GM19023 (cell line): Measurements from ENCODE around the gene CETP.
"Not testable (repeated sequence)": the region's sequence is repeated elsewhere in the genome, so short reads cannot be mapped to it uniquely, and the experiment has no call there.

Source experiments
- ATAC-seq: cut with Tn5 transposase; IDR thresholded peaks from one replicate; pipeline ENCODE4 v1.9.1; 2021; ENCODE audit warnings: mild to moderate bottlenecking, moderate library complexity; ENCODE audit not compliant: unreplicated experiment

Gene CETP

DNA sequence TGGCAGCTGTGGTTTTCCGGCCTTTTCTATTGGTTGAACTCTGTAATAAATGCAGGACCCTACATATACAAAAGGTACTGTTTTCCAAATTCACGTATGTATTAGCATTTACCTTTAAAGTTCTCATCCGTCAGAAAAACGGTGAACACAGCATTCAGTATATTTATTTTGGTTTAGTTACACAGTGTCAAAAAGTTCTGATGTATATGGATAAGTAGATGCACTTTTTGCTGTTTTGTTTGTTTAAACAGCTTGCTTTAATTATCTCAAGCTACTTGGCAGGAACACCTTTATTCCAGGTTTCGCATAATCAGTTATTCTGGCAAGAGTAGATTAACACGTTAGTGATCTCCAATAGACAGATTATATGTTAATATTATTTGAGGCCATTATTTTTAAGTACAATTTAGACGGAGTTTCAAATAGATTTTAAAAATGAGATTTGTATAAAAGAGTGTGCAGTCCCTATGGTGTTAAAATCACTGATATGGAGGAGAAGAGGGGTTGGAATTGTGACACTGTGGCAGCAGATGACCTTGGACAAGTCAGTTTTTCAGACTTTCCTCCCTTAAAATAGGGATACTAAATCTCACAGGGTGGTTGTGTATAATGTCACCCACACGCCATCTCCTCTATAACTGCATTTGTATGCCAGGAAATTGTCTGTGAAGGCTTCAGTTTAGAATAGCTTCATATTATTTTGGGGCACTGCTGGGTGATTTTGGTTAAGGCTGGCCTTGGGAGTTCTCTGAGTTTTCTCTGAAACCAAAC lies 27.7 kb upstream of the CETP start:
- ATAC-seq = no peak

DNA sequence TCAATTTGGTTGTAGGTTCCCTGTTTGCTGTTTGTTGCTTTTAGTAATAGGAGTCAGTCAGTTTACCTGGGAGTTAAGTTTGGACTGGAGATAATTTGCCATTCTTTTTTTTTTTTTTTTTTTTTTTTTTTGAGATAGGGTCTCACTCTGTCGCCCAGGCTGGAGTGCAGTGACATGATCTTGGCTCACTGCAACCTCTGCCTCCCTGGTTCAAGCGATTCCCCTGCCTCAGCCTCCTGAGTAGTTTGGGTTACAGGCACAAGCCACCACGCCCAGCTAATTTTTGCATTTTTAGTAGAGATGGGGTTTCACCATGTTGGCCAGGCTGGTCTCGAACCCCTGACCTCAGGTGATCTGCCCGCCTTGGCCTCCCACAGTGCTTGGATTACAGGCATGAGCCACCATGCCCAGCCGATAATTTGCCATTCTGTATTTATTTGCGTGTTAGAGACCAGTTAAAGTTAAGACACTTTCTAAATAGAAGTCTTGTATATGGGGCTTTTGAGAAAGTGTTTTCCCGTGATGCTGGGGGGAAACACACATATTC lies 27.1 kb upstream of the CETP start:
- not testable (repeated sequence) for ATAC-seq

DNA sequence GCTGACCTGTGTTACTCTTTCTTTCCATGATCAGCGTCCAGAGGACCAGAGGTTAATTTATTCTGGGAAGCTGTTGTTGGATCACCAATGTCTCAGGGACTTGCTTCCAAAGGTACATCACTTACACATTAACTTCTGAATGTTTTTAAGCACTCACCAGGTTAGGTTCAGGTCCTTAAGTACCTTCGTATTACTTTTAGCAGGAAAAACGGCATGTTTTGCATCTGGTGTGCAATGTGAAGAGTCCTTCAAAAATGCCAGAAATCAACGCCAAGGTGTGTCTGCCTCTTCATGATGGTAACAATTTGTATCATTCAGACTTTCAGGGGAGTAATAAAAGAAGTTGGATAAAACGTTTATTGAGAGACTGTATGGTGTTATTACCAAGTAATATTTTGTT lies 26.5 kb upstream of the CETP start:
- no peak for ATAC-seq

DNA sequence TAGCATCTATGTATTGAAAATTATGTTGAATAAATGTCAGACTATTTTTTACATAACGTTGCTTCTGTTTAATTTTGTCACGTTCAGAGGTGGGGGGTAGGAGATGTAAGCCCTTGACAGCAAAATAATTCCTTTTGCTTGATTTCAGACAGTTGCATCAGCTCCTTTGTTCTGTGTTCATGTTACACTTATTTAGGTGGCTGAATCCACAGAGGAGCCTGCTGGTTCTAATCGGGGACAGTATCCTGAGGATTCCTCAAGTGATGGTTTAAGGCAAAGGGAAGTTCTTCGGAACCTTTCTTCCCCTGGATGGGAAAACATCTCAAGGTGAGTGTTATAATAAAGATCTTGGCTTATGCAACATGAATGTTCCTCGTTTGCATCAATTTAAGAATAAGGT lies 25.3 kb upstream of the CETP start:
- ATAC-seq = no peak

DNA sequence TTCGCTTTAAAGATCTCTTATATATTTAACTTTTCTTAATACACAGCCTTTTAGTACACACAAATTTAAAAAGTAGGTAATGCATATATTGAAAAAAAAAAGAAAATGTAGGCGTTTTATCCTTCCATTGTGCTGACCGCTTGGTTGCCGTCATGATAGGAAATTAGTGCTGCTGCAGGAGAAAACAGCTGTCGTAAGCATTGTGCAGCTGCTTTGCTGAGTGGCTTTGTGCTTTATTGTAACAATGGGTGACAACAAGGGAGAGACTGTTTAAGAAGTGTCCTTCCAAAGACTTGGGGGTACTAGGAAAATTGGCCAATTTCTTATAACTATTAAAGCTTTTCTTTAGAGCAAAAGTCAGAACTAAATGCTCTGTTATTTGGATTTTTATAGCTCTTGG lies 24.8 kb upstream of the CETP start:
- ATAC-seq = no peak

GRCh38 chr16:56938664-56939513 lies 22.9 kb upstream of the CETP start:
- no peak for ATAC-seq

DNA sequence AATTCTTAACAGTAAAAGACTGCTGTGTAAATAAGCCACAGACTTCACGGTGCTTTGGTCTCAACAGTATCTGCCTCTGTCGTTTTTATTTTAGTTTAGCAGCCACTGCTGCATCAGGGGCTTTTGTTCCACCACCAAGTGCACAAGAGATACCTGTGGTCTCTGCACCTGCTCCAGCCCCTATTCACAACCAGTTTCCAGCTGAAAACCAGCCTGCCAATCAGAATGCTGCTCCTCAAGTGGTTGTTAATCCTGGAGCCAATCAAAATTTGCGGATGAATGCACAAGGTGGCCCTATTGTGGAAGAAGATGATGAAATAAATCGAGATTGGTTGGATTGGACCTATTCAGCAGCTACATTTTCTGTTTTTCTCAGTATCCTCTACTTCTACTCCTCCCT lies 21.9 kb upstream of the CETP start:
- no peak for ATAC-seq

DNA sequence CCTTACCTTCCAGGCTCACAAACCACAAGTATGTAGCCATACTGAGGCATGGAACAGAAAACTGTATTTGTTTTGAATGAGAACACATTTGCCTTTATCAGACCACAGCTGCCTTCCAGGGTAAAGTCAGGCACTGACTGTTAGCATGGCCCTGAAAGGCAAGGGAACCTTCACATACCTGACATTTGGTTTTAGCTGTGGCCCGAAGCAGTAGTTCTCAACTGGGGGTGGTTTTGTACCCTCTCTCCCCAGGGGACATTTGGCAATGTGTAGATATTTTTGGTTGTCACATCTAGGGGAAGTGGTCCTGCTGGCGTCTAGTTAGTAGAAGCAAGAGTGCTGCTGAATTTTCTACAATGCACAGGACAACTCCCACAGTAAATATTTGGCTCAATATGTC lies 20.7 kb upstream of the CETP start:
- ATAC-seq = no peak

DNA sequence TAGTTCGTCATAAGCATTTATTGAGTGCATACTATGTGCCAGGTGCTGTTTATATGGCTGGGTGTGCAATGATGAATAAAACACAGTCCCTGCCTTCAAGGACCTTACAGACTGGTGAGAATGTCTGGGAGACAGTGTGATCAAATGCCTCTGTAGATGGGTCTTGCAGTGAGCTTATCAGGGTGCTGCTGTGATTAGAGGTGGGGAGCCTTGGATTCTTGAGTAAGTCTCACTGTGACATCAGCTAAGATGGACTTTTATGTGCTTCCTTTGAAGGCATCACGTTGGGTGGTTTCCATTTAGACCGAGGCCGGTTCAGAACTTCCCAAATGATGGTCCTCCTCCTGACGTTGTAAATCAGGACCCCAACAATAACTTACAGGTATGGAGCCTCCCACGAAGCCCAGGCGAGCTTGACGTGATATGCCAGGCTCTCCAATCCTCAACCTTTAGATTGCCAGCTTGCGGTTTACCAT lies 19.9 kb upstream of the CETP start:
- ATAC-seq = no peak

- ATAC-seq = no peak
Observed at GRCh38 chr16:56943761-56944375, 17.9 kb upstream of the CETP start.

- ATAC-seq = no peak
Observed at GRCh38 chr16:56944954-56945839, 16.6 kb upstream of the CETP start.

DNA sequence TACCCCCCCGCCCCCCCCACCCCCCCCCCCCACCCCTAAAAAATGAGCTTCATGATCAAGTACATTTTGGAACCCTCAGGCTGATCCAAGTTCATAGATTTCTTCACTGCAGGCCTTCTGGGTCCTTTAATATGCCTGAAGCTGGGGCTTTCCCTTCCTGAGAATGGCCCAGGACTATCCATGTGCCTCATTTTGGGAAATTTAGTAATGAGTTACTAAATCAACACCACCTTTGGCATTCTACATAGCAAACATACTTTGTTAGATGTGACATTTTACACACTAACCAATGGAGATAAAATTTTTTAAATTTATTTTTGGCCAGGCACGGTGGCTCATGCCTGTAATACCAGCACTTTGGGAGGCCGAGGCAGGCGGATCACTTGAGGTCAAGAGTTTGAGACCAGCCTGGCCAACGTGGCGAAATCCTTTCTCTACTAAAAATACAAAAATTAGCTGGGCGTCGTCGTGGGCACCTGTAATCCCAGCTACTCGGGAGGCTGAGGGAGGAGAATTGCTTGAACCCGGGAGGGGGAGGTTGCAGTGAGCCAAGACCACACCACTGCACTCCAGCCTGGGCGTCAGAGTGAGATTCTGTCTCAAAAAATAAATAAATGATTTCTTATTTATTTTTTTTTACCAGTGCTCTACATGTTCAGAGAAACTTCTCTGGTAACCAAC lies 15.8 kb upstream of the CETP start:
- ATAC-seq = no peak

DNA sequence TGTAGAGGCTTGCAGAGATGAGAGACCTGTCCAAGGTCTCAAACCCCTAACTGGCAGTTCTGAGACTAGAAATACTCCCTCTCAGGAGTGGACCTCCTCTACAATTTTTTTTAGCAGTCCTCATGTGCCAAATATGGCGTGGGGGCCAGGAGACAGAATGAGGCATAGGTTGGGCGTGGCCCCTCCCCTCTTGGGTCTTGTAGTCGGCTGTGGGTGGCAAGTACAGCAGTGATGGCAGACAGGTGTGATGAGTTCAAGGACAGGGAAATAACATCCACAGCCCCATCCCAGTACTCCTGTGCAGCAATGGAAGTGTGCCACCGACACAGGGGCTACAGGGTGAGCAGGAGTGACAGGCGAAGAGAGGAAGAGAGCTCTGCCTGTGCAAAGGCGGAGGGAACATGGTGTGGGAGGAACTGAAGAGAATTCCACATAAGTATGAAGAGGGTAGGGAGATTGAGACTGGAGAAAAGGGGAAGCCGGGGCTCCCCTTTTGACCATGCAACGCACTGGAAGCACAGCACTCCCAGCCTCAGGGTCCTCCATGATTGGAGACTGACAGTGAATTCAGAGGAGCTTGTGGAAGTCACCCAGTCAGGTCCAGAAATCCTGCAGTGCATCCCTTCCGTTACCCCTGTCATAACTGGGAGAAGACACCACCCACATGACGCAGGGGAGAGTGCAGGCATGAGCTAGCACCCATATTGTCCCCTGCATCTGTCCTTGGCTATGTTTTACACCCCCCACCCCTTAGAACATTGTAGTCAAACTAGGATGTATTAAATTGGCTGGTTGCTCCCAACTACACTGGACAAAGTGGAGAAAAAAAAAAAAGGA lies 14.8 kb upstream of the CETP start:
- ATAC-seq = no peak

GRCh38 chr16:56947604-56947995 lies 14.2 kb upstream of the CETP start:
- ATAC-seq = no peak

GRCh38 chr16:56948234-56948633 lies 13.5 kb upstream of the CETP start:
- no peak for ATAC-seq

DNA sequence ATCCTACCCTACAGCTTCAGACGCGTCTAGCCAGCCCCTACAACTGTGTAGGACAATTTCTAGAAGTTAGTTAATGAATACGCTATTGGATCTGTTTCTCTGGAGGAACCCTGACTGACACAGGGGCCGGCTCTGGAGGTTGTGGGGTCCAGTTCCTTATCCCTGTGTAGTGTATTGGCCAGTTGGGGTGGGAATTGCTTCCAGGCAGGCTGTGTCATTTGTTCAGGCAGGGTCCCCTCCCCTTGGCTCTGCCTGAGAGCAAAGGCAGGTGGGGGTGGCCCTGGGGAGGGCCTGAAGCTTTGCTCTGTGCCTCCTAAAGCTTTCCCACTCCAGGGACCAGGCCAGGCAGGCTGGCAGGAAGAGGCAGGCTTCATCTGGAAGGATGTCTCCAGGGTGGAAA lies 11.7 kb upstream of the CETP start:
- ATAC-seq = no peak

DNA sequence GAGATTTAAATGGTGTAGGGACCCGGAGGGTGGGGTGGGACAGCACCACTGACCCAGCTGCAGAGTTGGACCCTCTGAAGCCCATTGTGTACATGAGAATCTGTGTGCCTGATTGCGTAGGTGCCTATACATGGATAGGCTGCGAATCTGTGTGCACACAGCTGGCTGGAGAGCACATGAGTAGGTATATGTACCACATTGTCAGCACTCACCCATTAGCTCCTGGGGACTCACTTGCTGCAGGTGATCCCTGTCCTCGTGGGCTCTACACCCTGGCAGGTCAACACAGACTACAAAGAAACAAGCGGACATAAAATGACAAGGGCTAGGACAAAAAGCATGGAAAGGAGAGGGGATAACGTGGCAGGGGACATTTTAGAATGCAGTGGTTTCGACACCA lies 11.3 kb upstream of the CETP start:
- ATAC-seq = no peak

DNA sequence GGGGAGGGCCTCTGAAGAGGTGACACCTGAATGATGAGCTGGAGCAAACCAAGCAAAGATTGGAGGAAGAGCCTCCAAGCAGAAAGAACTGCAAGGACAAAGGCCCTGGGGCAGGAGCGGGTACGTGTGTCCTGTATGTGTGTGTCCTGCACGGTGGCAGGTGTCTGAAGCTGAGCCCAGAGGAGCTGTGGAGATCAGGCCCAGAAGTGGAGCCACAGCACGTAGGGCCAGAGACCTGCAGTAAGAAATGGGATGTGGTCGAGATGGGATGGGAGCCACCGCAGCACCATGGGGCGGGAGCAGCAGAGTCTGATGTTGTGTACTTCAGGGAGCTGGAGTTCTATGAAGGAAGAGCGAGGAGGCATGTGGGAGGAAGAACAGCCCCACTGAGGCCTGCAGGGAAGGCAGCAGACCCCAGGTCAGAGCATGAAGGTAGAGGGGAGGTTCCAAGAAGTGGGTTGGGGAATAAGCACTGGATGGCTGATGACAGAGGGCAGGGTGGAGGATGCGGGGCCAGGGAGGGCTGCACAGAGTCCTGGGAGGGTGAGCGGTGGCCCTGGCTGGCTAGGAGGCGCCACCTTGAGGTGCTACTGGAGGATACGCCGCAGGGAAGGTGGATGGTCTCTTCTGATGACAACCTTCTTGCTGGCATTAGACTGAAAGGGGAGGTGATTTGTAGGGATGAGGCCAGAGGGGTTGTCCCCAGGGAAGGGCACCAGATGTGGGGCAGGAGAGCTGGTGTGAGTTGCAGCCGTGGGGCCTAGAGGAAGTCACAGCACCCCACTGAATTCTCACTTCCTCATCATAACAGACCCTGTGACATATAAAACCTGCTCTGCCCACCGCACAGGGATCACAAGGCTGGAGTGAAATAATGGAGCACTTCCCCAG lies 10.6 kb upstream of the CETP start:
- peak; percentile 54 for ATAC-seq
